Measurements from ENCODE around the gene MUC21. TPM values are rescaled to one million over a fixed set of nuclear protein-coding genes. Genes with fewer than 3 reads are reported as not detected.

MUC21 gene
- total RNA-seq, 1 donor from 2014 or later, result not detected

GRCh38 chr6:31025595-31025994 lies 42.1 kb downstream of the MUC21 start:
- Mint-ChIP-seq H3K27ac (ENCODE audit: unreplicated experiment) (peak overlapping the region; percentile 28), H3K36me3 (ENCODE audit: unreplicated experiment) (peaks cover 9% of the 10 kb centered on the region), H3K27me3 (ENCODE audit: unreplicated experiment) (peaks cover 8% of the 10 kb centered on the region), H3K4me3 (ENCODE audit: unreplicated experiment) (no peak overlapping the region), H3K4me1 (ENCODE audit: low read depth, unreplicated experiment) (no peaks in the 10 kb centered on the region), H3K9me3 (ENCODE audit: unreplicated experiment) (peaks cover 12% of the 10 kb centered on the region)
- no peak for TF ChIP-seq CTCF (IDR thresholded peaks at IDR 0.05; ENCODE audit: partially characterized antibody, unreplicated experiment)
- no peak for DNase-seq

GRCh38 chr6:31031095-31031494 lies 47.6 kb downstream of the MUC21 start:
- TF ChIP-seq CTCF (IDR thresholded peaks at IDR 0.05; ENCODE audit: partially characterized antibody, unreplicated experiment), result no peak
- H3K4me1 Mint-ChIP-seq (ENCODE audit: low read depth, unreplicated experiment), result no peaks in the 10 kb centered on the region
- peaks cover 9% of the 10 kb centered on the region for H3K27me3 Mint-ChIP-seq (ENCODE audit: unreplicated experiment)
- peaks cover 12% of the 10 kb centered on the region for H3K9me3 Mint-ChIP-seq (ENCODE audit: unreplicated experiment)
- no peak for DNase-seq
- H3K27ac Mint-ChIP-seq (ENCODE audit: unreplicated experiment), result no peak overlapping the region
- H3K36me3 Mint-ChIP-seq (ENCODE audit: unreplicated experiment), result peaks cover 5% of the 10 kb centered on the region
- H3K4me3 Mint-ChIP-seq (ENCODE audit: unreplicated experiment), result no peak overlapping the region

GRCh38 chr6:31033075-31033474 lies 49.6 kb downstream of the MUC21 start:
- peaks cover 12% of the 10 kb centered on the region for H3K9me3 Mint-ChIP-seq (ENCODE audit: unreplicated experiment)
- no peak overlapping the region for H3K27ac Mint-ChIP-seq (ENCODE audit: unreplicated experiment)
- no peak overlapping the region for H3K4me3 Mint-ChIP-seq (ENCODE audit: unreplicated experiment)
- peaks cover 14% of the 10 kb centered on the region for H3K4me1 Mint-ChIP-seq (ENCODE audit: low read depth, unreplicated experiment)
- peaks cover 5% of the 10 kb centered on the region for H3K36me3 Mint-ChIP-seq (ENCODE audit: unreplicated experiment)
- DNase-seq, result no peak
- no peak for TF ChIP-seq CTCF (IDR thresholded peaks at IDR 0.05; ENCODE audit: partially characterized antibody, unreplicated experiment)
- peaks cover 9% of the 10 kb centered on the region for H3K27me3 Mint-ChIP-seq (ENCODE audit: unreplicated experiment)

GRCh38 chr6:31035862-31036497 lies 52.5 kb downstream of the MUC21 start:
- Mint-ChIP-seq H3K4me1 (ENCODE audit: low read depth, unreplicated experiment) (peaks cover 14% of the 10 kb centered on the region), H3K36me3 (ENCODE audit: unreplicated experiment) (no peaks in the 10 kb centered on the region), H3K9me3 (ENCODE audit: unreplicated experiment) (peaks cover 3% of the 10 kb centered on the region), H3K27me3 (ENCODE audit: unreplicated experiment) (peaks cover under 1% of the 10 kb centered on the region), H3K4me3 (ENCODE audit: unreplicated experiment) (no peak overlapping the region), H3K27ac (ENCODE audit: unreplicated experiment) (no peak overlapping the region)
- no peak for DNase-seq
- no peak for TF ChIP-seq CTCF (IDR thresholded peaks at IDR 0.05; ENCODE audit: partially characterized antibody, unreplicated experiment)

GRCh38 chr6:31037169-31037568 lies 53.7 kb downstream of the MUC21 start:
- peak overlapping the region; percentile 45 for H3K27ac Mint-ChIP-seq (ENCODE audit: unreplicated experiment)
- H3K4me3 Mint-ChIP-seq (ENCODE audit: unreplicated experiment), result peak overlapping the region; percentile 21
- H3K27me3 Mint-ChIP-seq (ENCODE audit: unreplicated experiment), result no peaks in the 10 kb centered on the region
- peaks cover 2% of the 10 kb centered on the region for H3K9me3 Mint-ChIP-seq (ENCODE audit: unreplicated experiment)
- TF ChIP-seq CTCF (IDR thresholded peaks at IDR 0.05; ENCODE audit: partially characterized antibody, unreplicated experiment), result no peak
- no peaks in the 10 kb centered on the region for H3K36me3 Mint-ChIP-seq (ENCODE audit: unreplicated experiment)
- DNase-seq, result no peak
- H3K4me1 Mint-ChIP-seq (ENCODE audit: low read depth, unreplicated experiment), result peaks cover 14% of the 10 kb centered on the region
